Suprapubic skin (tissue), 4 donors: ENCODE measurements around the gene MAML1. TPM values are rescaled to one million over a fixed set of nuclear protein-coding genes. Genes with fewer than 3 reads are reported as not detected.

Experiments used
- DNase-seq, 2 donors: peaks; one replicate each; pipeline ENCODE4 v3.0.0-alpha.2; 2019; ENCODE audit warnings: low spot score in 2 of 2
- H3K27ac ChIP-seq: fragments of 200-600 bp; sonication (generic); one replicate; pipeline ENCODE4 v1.5.1; 2019
- H3K27me3 ChIP-seq: fragments of 200-600 bp; sonication (generic); one replicate; pipeline ENCODE4 v1.5.1; 2019
- H3K36me3 ChIP-seq: fragments of 200-600 bp; sonication (generic); one replicate; pipeline ENCODE4 v1.5.1; 2019
- H3K4me1 ChIP-seq: fragments of 200-600 bp; sonication (generic); one replicate; pipeline ENCODE4 v1.5.1; 2019
- H3K4me3 ChIP-seq: fragments of 200-600 bp; sonication (generic); one replicate; pipeline ENCODE4 v1.5.1; 2019; ENCODE audit warnings: mild to moderate bottlenecking
- H3K9me3 ChIP-seq: fragments of 200-600 bp; sonication (generic); one replicate; pipeline ENCODE4 v1.5.1; 2019
- CTCF ChIP-seq, 2 donors: fragments of 200-600 bp in 1 of 2; fragments of 450-650 bp in 1 of 2; sonication (generic) in 1 of 2; IDR thresholded peaks; one replicate each; pipeline ENCODE4 v1.5.1; 2016 to 2019; ENCODE audit warnings: antibody characterized with exemption in 2 of 2, mild to moderate bottlenecking in 1 of 2, moderate library complexity in 1 of 2
- EP300 ChIP-seq: sonication (generic); formaldehyde crosslinking; IDR thresholded peaks from one replicate; pipeline ENCODE4 v1.6.1; 2017; ENCODE audit warnings: antibody characterized with exemption
- POLR2A ChIP-seq, 2 donors: fragments of 450-650 bp; IDR thresholded peaks; one replicate each; pipeline ENCODE4 v1.6.1; 2017; ENCODE audit warnings: antibody characterized with exemption in 2 of 2, mild to moderate bottlenecking in 2 of 2, moderate library complexity in 2 of 2
- POLR2AphosphoS5 ChIP-seq, 3 donors: sonication (generic); formaldehyde crosslinking; IDR thresholded peaks; one replicate each; pipeline ENCODE4 v1.6.1; 2017; ENCODE audit warnings: antibody characterized with exemption in 3 of 3
- WGBS: methylation state at CpG from one replicate; pipeline ENCODE4 v1.1.5; 2018; 5-methylcytosine and 5-hydroxymethylcytosine counted together
- total RNA-seq, 4 donors: library from RNA; depleted of rRNA; stranded (reverse); fragments of >200 nt; gene quantifications; one replicate each; pipeline ENCODE4 v1.1.0, GENCODE V29; 2016

MAML1 gene
- total RNA-seq, 4 donors from 2014 or later = 26.5 to 45.0 (median 38.6) TPM

GRCh38 chr5:179762079-179762780 is 29.6 kb downstream of the MAML1 start:
- peak overlapping the region; percentile 45 for H3K27ac ChIP-seq
- WGBS = 38% methylated on average over 10 of the region's 10 CpGs

GRCh38 chr5:179762781-179763176 is 30.2 kb downstream of the MAML1 start:
- TF ChIP-seq POLR2AphosphoS5 (IDR thresholded peaks at IDR 0.05) (no peak), CTCF (IDR thresholded peaks at IDR 0.05) (no peak), EP300 (no peak), POLR2A (IDR thresholded peaks at IDR 0.05) (no peak)
- H3K4me1 ChIP-seq = peaks cover 67% of the 10 kb centered on the region
- H3K9me3 ChIP-seq = no peaks in the 10 kb centered on the region
- H3K36me3 ChIP-seq = peaks cover 15% of the 10 kb centered on the region
- 13% methylated on average over 3 of the region's 3 CpGs for WGBS
- DNase-seq = no peak
- H3K4me3 ChIP-seq = no peak overlapping the region
- H3K27me3 ChIP-seq = no peaks in the 10 kb centered on the region
- H3K27ac ChIP-seq = peak overlapping the region; percentile 45

More at GRCh38 chr5:179762079-179762780, 29.6 kb downstream of the MAML1 start:
- Histone ChIP-seq H3K27me3 (no peaks in the 10 kb centered on the region), H3K36me3 (peaks cover 15% of the 10 kb centered on the region), H3K9me3 (no peaks in the 10 kb centered on the region), H3K4me1 (peaks cover 67% of the 10 kb centered on the region), H3K4me3 (no peak overlapping the region)
- DNase-seq = no peak
- TF ChIP-seq POLR2A (IDR thresholded peaks at IDR 0.05) (no peak), CTCF (IDR thresholded peaks at IDR 0.05) (no peak), POLR2AphosphoS5 (IDR thresholded peaks at IDR 0.05) (no peak), EP300 (no peak)

DNA sequence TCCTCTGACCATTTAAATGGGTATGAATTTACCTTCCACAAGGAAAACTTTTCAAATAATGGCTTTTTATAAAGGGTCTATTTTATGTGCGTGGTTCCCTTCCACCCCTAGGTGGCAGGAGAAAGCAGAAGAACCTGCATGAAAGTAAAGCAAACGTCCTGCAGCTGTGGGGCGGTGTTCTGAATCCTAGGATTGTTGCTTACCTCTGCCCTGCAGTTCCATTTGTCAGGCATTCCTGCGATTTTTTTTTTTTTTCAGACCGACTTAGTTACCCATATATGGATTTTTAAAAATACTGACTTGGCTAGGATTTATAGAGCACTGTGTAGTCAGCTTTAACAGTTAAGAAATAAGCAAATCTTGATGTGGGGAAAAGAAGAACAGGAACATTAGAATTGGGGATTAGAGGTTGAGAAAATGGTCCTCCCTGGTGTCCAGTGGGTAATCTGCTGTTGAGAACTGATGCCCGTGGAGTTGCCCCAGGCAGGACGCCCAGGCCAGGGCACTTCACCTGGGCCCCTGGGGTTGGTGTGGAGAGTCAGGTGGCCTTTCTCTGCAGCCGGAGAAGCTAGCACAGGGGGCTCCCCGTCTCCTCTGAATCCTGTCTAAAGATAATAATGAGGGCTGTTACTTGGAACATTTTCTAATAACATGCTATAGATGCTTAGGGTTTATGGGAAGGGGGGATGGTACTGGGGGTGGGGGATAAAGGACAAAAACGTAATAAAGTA is 30.8 kb downstream of the MAML1 start:
- DNase-seq = peak in 1 of 2 donors; percentile 73
- H3K27me3 ChIP-seq = no peaks in the 10 kb centered on the region
- peak overlapping the region; percentile 45 for H3K27ac ChIP-seq
- H3K36me3 ChIP-seq = peaks cover 15% of the 10 kb centered on the region
- no peaks in the 10 kb centered on the region for H3K9me3 ChIP-seq
- H3K4me3 ChIP-seq = no peak overlapping the region
- TF ChIP-seq POLR2AphosphoS5 (IDR thresholded peaks at IDR 0.05) (no peak), CTCF (IDR thresholded peaks at IDR 0.05) (peak; percentile 80 to 83), POLR2A (IDR thresholded peaks at IDR 0.05) (no peak), EP300 (no peak)
- H3K4me1 ChIP-seq = peaks cover 67% of the 10 kb centered on the region
- WGBS = 27% methylated on average over 10 of the region's 10 CpGs

DNA sequence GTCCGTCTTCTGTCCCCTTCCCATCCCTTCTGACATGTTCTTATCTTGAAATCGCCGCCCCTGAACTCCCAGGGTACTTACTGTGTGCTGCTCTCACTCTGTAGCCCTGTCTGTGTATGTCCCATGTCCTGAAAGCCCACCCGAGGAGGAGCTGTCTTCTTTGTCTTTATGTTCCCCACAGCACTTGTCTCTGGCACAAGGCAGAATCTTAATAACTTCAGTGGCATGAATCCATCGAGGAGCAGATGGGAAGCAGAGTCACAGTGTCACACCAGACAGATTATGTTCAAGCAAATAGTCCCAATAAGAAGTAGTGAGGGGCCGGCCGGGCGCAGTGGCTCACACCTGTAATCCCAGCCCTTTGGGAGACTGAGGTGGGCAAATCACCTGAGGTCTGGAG is 31.4 kb downstream of the MAML1 start:
- no peak overlapping the region for H3K27ac ChIP-seq

More for the DNA sequence above, 31.4 kb downstream of the MAML1 start:
- H3K4me3 ChIP-seq = no peak overlapping the region
- peaks cover 67% of the 10 kb centered on the region for H3K4me1 ChIP-seq
- H3K9me3 ChIP-seq = no peaks in the 10 kb centered on the region
- TF ChIP-seq POLR2AphosphoS5 (IDR thresholded peaks at IDR 0.05) = no peak
- no peak for TF ChIP-seq EP300
- no peak for TF ChIP-seq POLR2A (IDR thresholded peaks at IDR 0.05)
- TF ChIP-seq CTCF (IDR thresholded peaks at IDR 0.05) = no peak
- no peaks in the 10 kb centered on the region for H3K27me3 ChIP-seq
- H3K36me3 ChIP-seq = peaks cover 21% of the 10 kb centered on the region
- DNase-seq = no peak
- WGBS = 74% methylated on average over 8 of the region's 8 CpGs
